Embryonic facial prominence (tissue), 1 donor: ENCODE measurements around the gene TEX264.
A peak's percentile ranks its signal among the peaks of the same experiment; 100 is the strongest.

Source experiments
- DNase-seq: peaks from one replicate; pipeline ENCODE4 v3.0.0-alpha.2; 2016; ENCODE audit errors: extremely low spot score

TEX264 gene

GRCh38 chr3:51692980-51693395, 21.9 kb downstream of the TEX264 start:
- DNase-seq: no peak

DNA sequence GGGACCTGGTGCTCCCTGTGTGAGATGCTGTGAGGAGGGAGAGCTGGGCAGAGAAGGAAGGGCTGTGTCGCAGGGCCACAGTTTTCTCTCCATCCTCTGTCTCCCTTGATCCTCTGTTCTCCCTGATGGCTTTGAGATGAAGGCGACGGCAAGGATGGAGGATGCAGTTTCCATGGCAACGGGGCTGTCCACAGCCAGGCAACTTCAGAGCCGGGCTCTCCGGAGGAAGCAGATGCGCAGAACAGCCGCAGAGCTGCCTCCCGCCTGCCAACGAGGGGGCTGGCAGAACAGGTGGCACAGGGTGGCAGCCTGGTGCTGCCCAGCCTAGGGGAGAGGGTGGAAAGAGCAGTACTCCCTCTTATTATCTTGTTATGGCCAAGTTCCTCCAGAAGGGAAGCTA, 25.9 kb downstream of the TEX264 start:
- no peak for DNase-seq

- no peak for DNase-seq
Observed at GRCh38 chr3:51698209-51698608, 27.2 kb downstream of the TEX264 start.

- DNase-seq: no peak
Observed at GRCh38 chr3:51700403-51700802, 29.4 kb downstream of the TEX264 start.

GRCh38 chr3:51702156-51702555, 31.1 kb downstream of the TEX264 start:
- no peak for DNase-seq

DNA sequence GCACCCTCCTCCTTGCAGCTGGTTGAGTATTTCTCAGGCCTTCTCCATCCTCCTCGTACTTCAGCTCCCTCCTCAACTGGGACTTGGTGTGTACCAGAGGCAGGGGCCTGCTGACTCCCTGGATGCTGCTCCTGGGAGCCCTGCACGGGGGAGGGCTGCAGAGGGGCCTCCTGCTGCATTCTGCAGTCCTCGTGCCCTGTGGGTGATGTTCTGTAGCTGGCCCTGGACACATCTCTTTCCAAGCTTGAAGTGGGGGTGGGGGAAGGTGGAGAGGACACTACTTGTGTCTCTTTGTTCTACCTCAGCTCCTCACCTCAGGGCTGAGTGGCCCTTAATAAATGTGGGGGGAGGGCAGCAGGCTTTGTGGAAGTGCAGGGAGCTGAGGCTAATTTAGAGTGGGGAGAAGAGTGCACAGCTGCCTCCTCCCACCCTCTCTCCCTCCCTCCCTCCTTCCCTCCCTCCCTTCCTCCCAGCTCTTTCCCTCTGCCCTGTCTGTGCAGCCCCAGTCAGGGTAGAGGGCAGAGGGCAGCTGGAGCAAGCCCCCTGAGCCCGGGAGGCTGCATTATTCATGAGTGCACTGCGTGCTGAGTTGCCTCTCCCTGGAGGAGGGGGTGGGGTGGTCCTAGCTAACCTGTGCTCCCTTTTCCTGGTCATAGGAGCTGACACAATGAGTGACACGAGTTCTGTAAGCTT, 32.2 kb downstream of the TEX264 start:
- no peak for DNase-seq

GRCh38 chr3:51703761-51704510, 32.9 kb downstream of the TEX264 start:
- DNase-seq: no peak

- DNase-seq: no peak
Observed at GRCh38 chr3:51704511-51704950, 33.5 kb downstream of the TEX264 start.

DNA sequence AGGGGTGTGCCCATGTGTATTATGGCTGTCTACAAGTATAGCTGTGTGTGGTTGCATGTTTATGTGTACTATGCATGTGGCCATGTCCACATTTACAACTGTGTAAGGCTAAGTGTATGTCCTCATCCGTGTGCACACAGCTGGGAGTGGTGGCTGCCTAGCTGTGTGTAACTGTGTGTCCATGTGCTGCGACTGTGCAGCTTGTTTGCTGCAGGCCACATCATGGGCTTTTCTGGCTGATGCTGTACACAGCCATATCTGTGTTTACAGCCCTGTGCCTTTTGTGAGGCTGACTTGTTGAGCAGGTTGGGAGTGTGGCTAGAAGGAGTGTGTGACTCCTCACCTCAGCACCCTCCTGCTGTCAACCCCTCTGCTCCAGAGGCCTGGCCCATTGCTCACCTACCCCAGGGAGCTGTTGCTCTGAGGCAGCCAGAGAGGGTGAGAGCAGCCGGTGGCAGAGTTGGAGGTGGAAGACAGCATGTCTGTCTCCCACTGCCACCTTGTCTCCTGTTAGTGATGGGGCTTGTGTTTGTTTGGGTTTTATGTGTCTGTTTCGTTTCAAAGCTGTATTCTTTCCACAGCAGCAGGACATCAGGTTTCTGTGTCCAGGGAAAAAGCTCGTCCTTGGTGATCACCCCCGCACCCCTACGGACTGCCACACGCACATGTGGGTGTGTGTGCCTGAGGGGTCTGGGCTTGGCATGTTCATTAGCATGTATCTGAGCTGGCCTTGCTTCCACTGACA, 34.4 kb downstream of the TEX264 start:
- no peak for DNase-seq

- DNase-seq: no peak
Observed at GRCh38 chr3:51706021-51706485, 35.0 kb downstream of the TEX264 start.

- DNase-seq: peak; percentile 78
Observed at GRCh38 chr3:51706788-51707731, 36.0 kb downstream of the TEX264 start, which contains the start of gene GRM2. GRM2 (plus strand) TSS chr3:51707068; CDS start chr3:51708984, 1,916 bp downstream.

GRCh38 chr3:51708216-51708845, 37.3 kb downstream of the TEX264 start:
- DNase-seq: no peak

DNA sequence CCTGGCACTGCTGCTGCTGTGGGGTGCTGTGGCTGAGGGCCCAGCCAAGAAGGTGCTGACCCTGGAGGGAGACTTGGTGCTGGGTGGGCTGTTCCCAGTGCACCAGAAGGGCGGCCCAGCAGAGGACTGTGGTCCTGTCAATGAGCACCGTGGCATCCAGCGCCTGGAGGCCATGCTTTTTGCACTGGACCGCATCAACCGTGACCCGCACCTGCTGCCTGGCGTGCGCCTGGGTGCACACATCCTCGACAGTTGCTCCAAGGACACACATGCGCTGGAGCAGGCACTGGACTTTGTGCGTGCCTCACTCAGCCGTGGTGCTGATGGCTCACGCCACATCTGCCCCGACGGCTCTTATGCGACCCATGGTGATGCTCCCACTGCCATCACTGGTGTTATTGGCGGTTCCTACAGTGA, 38.0 kb downstream of the TEX264 start:
- DNase-seq: no peak

GRCh38 chr3:51709675-51710074, 38.6 kb downstream of the TEX264 start:
- no peak for DNase-seq

DNA sequence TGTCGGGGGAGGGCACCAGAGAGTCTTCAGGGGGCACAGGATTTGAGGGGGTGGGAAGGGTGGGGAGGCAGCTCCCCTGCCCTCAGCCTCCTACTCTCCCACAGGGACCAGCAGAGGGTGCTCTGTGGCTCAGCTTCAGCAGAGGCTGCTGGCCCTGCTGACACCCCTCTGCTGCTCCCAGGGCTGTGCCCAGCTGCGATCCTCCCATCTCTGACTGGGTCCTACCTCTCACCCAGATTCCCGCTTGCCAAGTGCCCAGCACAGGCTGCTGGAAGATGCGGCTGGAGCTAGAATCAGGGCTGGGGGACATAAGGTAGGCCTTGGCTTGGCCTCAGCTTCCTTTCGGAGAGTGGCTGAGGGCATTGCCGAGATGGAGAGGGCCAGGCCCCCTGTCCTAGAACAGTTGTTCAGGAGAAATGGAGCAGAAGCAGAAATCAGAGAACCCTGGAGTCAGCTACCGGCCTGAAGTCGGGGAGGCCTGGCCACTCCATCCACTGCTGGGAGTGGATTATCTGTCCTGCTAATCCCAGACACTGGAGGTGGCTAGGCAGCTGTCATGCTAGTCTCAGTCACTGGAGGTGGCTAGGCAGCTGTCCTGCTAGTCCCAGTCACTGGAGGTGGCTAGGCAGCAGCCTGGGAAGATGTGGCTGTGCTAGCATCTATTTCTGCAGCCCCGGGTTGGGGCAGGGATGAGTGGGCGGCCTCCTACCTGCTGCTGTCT, 39.7 kb downstream of the TEX264 start:
- DNase-seq: no peak

- DNase-seq: no peak
Observed at GRCh38 chr3:51711352-51712037, 40.4 kb downstream of the TEX264 start.

- no peak for DNase-seq
Observed at GRCh38 chr3:51712038-51712420, 41.0 kb downstream of the TEX264 start.

DNA sequence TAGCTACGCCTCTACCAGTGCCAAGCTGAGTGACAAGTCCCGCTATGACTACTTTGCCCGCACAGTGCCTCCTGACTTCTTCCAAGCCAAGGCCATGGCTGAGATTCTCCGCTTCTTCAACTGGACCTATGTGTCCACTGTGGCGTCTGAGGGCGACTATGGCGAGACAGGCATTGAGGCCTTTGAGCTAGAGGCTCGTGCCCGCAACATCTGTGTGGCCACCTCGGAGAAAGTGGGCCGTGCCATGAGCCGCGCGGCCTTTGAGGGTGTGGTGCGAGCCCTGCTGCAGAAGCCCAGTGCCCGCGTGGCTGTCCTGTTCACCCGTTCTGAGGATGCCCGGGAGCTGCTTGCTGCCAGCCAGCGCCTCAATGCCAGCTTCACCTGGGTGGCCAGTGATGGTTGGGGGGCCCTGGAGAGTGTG, 41.5 kb downstream of the TEX264 start:
- no peak for DNase-seq

GRCh38 chr3:51712963-51713362, 41.9 kb downstream of the TEX264 start:
- no peak for DNase-seq
